ENCODE data around the gene IZUMO1. TPM values are rescaled to one million over a fixed set of nuclear protein-coding genes. Genes with fewer than 3 reads are reported as not detected.

The IZUMO1 gene
- total RNA-seq, result 0.12 TPM

GRCh38 chr19:48746738-48747575, at the start of gene IZUMO1:
Gene IZUMO1, minus strand, starts transcription at chr19:48746909. Its CDS starts 1,050 bp downstream, at chr19:48745859.

GRCh38 chr19:48755084-48755641, 8.5 kb upstream of the IZUMO1 start, which contains the start of gene FGF21:
Gene FGF21, plus strand, starts transcription at chr19:48755524. Its CDS starts 713 bp downstream, at chr19:48756237.

GRCh38 chr19:48752496-48753365, 6.0 kb upstream of the IZUMO1 start, which contains the start of gene FUT1:
Gene FUT1, minus strand, starts transcription at chr19:48752641. Its CDS starts 1,360 bp downstream, at chr19:48751281.

GRCh38 chr19:48740164-48740972, 6.3 kb downstream of the IZUMO1 start, which contains the start of gene RASIP1:
Gene RASIP1, minus strand, starts transcription at chr19:48740610. Its CDS starts 328 bp downstream, at chr19:48740282.

DNA sequence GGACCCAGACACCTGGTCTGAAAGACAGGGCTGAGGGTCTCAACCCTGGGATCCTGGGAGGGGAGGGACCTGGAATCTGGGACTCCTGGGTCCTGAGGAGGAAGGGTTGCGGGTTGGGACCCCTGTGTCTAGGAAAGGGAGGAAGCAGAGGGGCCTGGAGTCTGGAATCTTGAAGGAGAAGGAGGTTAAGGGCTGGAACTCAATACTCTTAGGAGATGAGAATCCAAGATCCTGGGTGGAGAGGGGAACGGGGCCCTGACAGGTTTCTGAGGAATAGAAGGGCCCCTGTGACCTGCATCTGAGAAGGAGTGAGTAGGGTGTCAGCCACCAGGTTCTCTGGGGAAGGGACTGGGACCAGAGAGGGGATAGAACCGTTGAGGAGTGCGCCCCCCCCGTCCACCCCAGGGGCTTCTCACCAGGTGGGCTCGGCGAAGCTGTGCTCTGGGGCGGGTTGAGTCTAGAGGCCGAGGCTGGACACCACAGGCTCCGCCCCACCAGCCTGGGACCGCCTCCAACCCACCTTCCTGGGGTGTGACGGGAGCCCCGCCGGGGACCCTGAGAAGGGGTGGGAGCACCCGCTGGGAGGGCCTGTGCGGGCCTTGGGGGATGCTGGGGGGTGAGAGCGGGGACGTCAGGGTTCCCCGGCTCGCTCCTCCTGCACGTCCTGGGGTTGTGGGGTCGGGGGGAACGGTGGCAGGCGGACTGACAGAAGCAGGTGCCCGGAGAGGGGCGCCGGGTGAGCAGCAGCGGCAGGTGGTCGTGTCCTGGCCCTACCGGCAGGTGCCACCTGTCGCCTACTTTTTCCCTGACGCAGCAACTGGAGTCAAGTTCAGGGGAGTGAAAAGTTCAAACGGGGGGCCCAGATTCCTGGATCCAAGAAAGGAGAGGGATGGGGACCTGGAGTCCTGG, 27.2 kb downstream of the IZUMO1 start, which contains the start of gene MAMSTR:
MAMSTR (minus strand) TSS at position 463 of the 909 bp plus-strand sequence. CDS start 694 bp downstream, outside the sequence.

DNA sequence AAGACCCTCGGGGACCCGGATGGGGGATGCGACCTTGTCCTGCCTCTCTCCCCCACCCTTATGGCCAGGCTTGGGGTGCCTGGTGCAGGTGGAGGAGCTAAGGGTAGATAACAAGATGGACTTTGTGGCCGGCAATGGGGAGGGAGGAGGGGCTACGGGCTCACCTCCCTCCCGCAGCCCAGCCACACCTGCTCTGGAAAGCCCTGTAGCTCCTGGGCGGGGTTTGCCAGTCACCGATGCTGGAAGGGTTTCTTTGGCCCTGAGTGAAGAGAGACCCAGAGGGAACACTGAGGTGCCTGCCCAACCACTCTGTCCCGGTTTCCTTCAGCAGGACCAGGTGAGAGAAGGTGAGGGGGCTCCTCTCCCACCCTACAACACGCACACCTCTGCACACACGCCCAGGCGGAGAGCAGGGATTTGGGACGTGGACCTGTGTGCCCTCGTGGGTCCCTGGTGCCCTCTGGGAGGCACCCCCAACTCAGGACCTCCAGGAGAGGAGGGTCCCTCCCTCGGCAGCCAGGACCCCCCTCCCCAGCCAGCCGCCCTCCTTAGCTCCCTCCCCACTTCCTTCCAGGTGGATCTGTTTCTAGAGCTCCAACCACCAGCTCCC, 50.9 kb downstream of the IZUMO1 start, which contains the start of gene FUT2:
FUT2 (plus strand) TSS at position 229 of the 610 bp plus-strand sequence. CDS start 6,986 bp downstream, outside the sequence.

Small RNA genes lying within 50 kb of the gene (small RNA-seq; reads per million reads assigned to genes)
- not detected for gene RNU6-317P (ENCODE audit: low replicate concordance)

Other genes with a start within 250 kb of the IZUMO1 start
- 1.9 TPM for gene LMTK3, start 235.1 kb downstream of the IZUMO1 start, total RNA-seq
- not detected for gene SULT2B1, start 194.7 kb downstream of the IZUMO1 start, total RNA-seq
- not detected for gene SPACA4, start 140.2 kb downstream of the IZUMO1 start, total RNA-seq
- gene FAM83E, start 131.8 kb downstream of the IZUMO1 start, total RNA-seq, result 0.88 TPM
- gene RPL18, start 127.7 kb downstream of the IZUMO1 start, total RNA-seq, result 2,126 TPM
- gene SPHK2, start 127.4 kb downstream of the IZUMO1 start, total RNA-seq, result 16.2 TPM
- 17.2 TPM for gene DBP, start 109.5 kb downstream of the IZUMO1 start, total RNA-seq
- 3.5 TPM for gene CA11, start 100.7 kb downstream of the IZUMO1 start, total RNA-seq
- 0.76 TPM for gene NTN5, start 73.9 kb downstream of the IZUMO1 start, total RNA-seq
- 1.5 TPM for gene FUT2, start 50.9 kb downstream of the IZUMO1 start, total RNA-seq
- gene MAMSTR, start 27.2 kb downstream of the IZUMO1 start, total RNA-seq, result 8.9 TPM
- 23.2 TPM for gene RASIP1, start 6.3 kb downstream of the IZUMO1 start, total RNA-seq
- gene FUT1, start 5.7 kb upstream of the IZUMO1 start, total RNA-seq, result 5.0 TPM
- gene FGF21, start 8.6 kb upstream of the IZUMO1 start, total RNA-seq, result not detected
- gene BCAT2, start 64.1 kb upstream of the IZUMO1 start, total RNA-seq, result 36.3 TPM
- 12.0 TPM for gene HSD17B14, start 89.6 kb upstream of the IZUMO1 start, total RNA-seq
- 18.1 TPM for gene PLEKHA4, start 121.7 kb upstream of the IZUMO1 start, total RNA-seq
- 71.7 TPM for gene PPP1R15A, start 125.5 kb upstream of the IZUMO1 start, total RNA-seq
- 0.29 TPM for gene TULP2, start 151.8 kb upstream of the IZUMO1 start, total RNA-seq
- gene NUCB1, start 153.4 kb upstream of the IZUMO1 start, total RNA-seq, result 221 TPM
- gene DHDH, start 186.8 kb upstream of the IZUMO1 start, total RNA-seq, result 1.4 TPM
- 30.8 TPM for gene BAX, start 208.0 kb upstream of the IZUMO1 start, total RNA-seq
- 1,684 TPM for gene FTL, start 218.4 kb upstream of the IZUMO1 start, total RNA-seq
- gene GYS1, start 246.4 kb upstream of the IZUMO1 start, total RNA-seq, result 51.8 TPM
- 105 TPM for gene RUVBL2, start 247.0 kb upstream of the IZUMO1 start, total RNA-seq

Measured in metanephros (tissue), 2 donors.